ENCODE data around the gene PSME3IP1.

PSME3IP1 gene

DNA sequence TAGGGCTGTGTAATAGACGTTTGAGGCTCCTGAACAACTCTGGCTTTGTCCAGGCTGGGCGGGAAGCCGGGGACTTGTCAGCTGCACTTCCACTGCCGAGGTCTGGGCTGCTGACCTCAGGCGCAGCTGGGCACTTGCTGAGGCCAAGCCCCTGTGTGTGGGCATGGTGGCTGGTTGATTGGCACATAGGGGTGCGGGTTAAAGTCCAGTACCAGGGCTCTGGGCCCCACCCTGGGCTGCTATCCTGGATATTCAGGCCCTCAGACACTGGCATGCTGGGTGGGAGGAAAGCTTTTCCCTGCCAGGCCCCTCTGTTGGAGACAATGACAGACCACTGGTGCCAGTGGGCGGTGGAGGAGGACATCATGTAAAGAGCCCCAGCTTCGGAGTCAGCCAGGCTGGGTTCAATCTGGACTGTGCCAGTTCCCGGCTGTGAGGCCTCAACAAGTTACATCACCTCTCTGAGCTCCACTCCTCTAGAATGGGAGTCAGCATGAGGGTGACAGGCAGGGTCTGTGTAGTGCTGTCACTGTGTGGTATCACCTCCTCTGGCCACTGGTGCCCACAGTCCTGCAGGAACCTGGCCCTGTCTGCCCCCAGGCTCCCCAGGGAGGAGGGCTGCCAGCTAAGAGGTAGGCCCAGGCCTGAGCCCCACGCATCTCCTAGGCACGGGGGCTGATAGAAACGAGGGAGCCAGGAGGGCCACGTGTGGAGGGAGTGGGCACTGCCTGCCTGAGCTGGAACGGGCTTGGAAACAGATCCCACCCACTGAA lies 42.5 kb downstream of the PSME3IP1 start:
- WGBS, 2 experiments (ENCODE audit: insufficient coverage in 2 of 2): 91 to 93% methylated on average over 10 to 14 of the region's 14 CpGs
- peaks cover 36% of the 10 kb centered on the region for H3K4me1 ChIP-seq (ENCODE audit: control insufficient read depth, insufficient read depth, low read length, poor library complexity, severe bottlenecking)
- peaks cover 8% of the 10 kb centered on the region for H3K36me3 ChIP-seq (ENCODE audit: control insufficient read depth, insufficient read depth, low read length)
- no peak overlapping the region for H3K27ac ChIP-seq (ENCODE audit: low read depth, low read length, severe bottlenecking)
- no peak overlapping the region for H3K4me3 ChIP-seq (ENCODE audit: extremely low read depth, insufficient read depth, low read length, poor library complexity, severe bottlenecking)
- H3K9me3 ChIP-seq (ENCODE audit: control insufficient read depth, low read length): no peaks in the 10 kb centered on the region

- peaks cover 11% of the 10 kb centered on the region for H3K36me3 ChIP-seq (ENCODE audit: control insufficient read depth, insufficient read depth, low read length)
- no peak overlapping the region for H3K4me3 ChIP-seq (ENCODE audit: extremely low read depth, insufficient read depth, low read length, poor library complexity, severe bottlenecking)
- WGBS, 2 experiments (ENCODE audit: insufficient coverage in 2 of 2): 90 to 92% methylated on average over 13 to 16 of the region's 16 CpGs
- peaks cover 27% of the 10 kb centered on the region for H3K4me1 ChIP-seq (ENCODE audit: control insufficient read depth, insufficient read depth, low read length, poor library complexity, severe bottlenecking)
- H3K9me3 ChIP-seq (ENCODE audit: control insufficient read depth, low read length): no peaks in the 10 kb centered on the region
- no peak overlapping the region for H3K27ac ChIP-seq (ENCODE audit: low read depth, low read length, severe bottlenecking)
Measured at GRCh38 chr16:57141822-57142631, 43.8 kb downstream of the PSME3IP1 start.

DNA sequence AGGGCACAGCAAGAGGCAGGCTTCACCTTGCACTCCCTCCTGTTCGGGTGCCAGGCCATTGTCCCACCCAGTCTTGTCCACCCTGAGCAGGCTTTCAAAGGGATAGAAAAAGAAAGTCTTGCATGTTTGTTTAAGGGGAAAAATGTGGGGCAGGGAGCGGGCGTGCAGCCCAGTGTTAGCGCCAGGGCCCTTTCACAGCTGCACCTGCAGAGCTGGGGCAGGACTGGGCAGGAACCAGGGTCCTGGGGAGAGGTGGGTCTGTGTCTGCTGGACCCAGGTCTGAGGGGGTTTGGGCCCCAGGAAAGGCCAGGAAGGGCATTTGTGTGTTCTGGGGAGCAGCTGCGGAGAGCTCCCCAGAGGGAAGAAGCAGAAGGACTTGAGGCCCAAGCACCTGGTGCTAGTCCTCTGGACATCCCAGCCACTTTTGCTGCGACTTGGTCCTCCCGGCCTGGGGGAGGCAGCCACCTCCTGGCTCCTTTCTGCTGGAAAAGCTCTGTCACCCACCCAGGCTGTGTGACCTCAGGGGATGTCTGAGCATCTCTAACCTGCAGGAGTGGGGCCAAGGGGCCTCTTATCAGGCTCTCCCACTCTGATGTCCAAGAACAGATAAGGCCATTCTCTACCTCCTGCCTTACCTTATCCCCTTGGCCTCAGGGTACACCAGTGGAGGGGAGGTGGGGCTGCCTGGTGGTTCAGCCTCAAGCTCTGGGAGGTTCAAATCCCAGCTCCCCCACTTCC lies 44.7 kb downstream of the PSME3IP1 start:
- Histone ChIP-seq H3K27ac (ENCODE audit: low read depth, low read length, severe bottlenecking) (no peak overlapping the region), H3K36me3 (ENCODE audit: control insufficient read depth, insufficient read depth, low read length) (peaks cover 11% of the 10 kb centered on the region), H3K4me3 (ENCODE audit: extremely low read depth, insufficient read depth, low read length, poor library complexity, severe bottlenecking) (no peak overlapping the region), H3K4me1 (ENCODE audit: control insufficient read depth, insufficient read depth, low read length, poor library complexity, severe bottlenecking) (peaks cover 25% of the 10 kb centered on the region), H3K9me3 (ENCODE audit: control insufficient read depth, low read length) (no peaks in the 10 kb centered on the region)
- WGBS, 2 experiments (ENCODE audit: insufficient coverage in 2 of 2): 90 to 91% methylated on average over 4 to 7 of the region's 7 CpGs

GRCh38 chr16:57138281-57138935 lies 47.4 kb downstream of the PSME3IP1 start:
- Histone ChIP-seq H3K36me3 (ENCODE audit: control insufficient read depth, insufficient read depth, low read length) (peaks cover 9% of the 10 kb centered on the region), H3K4me3 (ENCODE audit: extremely low read depth, insufficient read depth, low read length, poor library complexity, severe bottlenecking) (no peak overlapping the region), H3K9me3 (ENCODE audit: control insufficient read depth, low read length) (no peaks in the 10 kb centered on the region), H3K4me1 (ENCODE audit: control insufficient read depth, insufficient read depth, low read length, poor library complexity, severe bottlenecking) (peaks cover 20% of the 10 kb centered on the region), H3K27ac (ENCODE audit: low read depth, low read length, severe bottlenecking) (no peak overlapping the region)
- 85 to 89% methylated on average over 9 to 10 of the region's 10 CpGs for WGBS, 2 experiments (ENCODE audit: insufficient coverage in 2 of 2)

DNA sequence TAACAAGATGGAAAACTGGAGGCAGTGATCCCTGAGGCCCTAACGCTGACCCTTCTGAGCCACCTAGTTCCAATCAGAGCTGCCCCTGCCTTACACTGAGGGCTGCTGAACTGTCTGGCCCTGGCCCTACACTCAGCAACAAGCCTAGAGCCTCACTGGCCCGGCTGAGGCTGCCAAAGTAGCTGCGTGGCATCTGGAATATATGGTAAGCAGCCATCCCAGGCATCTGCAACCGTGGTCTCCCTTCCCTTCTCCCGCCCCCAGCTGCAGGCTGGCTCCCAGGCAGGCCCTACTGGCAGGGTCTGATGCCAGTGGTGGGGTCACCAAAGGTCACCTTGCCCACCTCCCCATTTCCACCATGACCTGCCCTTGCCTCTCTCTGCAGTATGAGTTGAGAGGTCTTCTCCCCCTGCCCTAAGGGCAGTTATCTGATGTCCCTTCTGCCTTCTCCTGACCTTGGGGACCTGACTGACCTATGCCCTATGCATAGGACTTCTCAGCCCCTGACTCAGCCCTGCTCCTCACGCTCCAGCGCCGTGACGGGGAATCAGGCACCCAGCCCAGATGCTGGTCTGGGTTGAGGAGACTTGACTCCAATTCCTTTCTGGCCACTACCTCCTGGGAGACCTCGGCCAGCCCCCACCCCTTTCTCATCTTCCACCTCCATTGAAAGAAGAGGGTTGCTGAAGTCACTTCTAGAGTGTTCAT lies 48.1 kb downstream of the PSME3IP1 start:
- Histone ChIP-seq H3K4me1 (ENCODE audit: control insufficient read depth, insufficient read depth, low read length, poor library complexity, severe bottlenecking) (peaks cover 20% of the 10 kb centered on the region), H3K4me3 (ENCODE audit: extremely low read depth, insufficient read depth, low read length, poor library complexity, severe bottlenecking) (no peak overlapping the region), H3K36me3 (ENCODE audit: control insufficient read depth, insufficient read depth, low read length) (peaks cover 9% of the 10 kb centered on the region), H3K9me3 (ENCODE audit: control insufficient read depth, low read length) (no peaks in the 10 kb centered on the region), H3K27ac (ENCODE audit: low read depth, low read length, severe bottlenecking) (no peak overlapping the region)
- 91 to 97% methylated on average over 8 to 10 of the region's 10 CpGs for WGBS, 2 experiments (ENCODE audit: insufficient coverage in 2 of 2)

DNA sequence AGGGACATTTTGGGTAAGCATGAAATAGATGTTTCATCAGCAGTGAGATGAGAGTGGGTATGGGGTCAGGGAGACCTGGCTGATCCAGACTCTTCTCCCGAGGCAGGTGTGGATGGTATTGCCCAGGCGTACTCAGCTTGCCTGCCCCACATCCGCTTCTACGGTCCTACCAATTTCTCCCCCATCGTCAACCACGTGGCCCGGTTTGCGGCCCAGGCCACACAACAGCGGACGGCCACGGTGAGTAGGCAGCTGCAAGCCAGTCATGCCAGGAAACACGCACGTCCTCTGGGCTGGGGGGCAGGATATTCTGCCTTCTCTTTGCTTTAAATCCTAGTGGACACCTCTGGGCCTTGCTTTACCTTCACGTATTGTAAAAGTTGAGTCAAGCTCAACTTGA lies 48.8 kb downstream of the PSME3IP1 start:
- H3K27ac ChIP-seq (ENCODE audit: low read depth, low read length, severe bottlenecking): no peak overlapping the region

GRCh38 chr16:57134982-57135381 lies 50.9 kb downstream of the PSME3IP1 start:
- Histone ChIP-seq H3K4me3 (ENCODE audit: extremely low read depth, insufficient read depth, low read length, poor library complexity, severe bottlenecking) (no peak overlapping the region), H3K27ac (ENCODE audit: low read depth, low read length, severe bottlenecking) (no peak overlapping the region), H3K4me1 (ENCODE audit: control insufficient read depth, insufficient read depth, low read length, poor library complexity, severe bottlenecking) (peaks cover 10% of the 10 kb centered on the region), H3K9me3 (ENCODE audit: control insufficient read depth, low read length) (no peaks in the 10 kb centered on the region), H3K36me3 (ENCODE audit: control insufficient read depth, insufficient read depth, low read length) (peaks cover 16% of the 10 kb centered on the region)
- WGBS, 2 experiments (ENCODE audit: insufficient coverage in 2 of 2): no CpG with 5 or more reads among the region's 2 CpGs

More for the DNA sequence above, 48.8 kb downstream of the PSME3IP1 start:
- Histone ChIP-seq H3K9me3 (ENCODE audit: control insufficient read depth, low read length) (no peaks in the 10 kb centered on the region), H3K4me1 (ENCODE audit: control insufficient read depth, insufficient read depth, low read length, poor library complexity, severe bottlenecking) (peaks cover 20% of the 10 kb centered on the region), H3K36me3 (ENCODE audit: control insufficient read depth, insufficient read depth, low read length) (peaks cover 9% of the 10 kb centered on the region), H3K4me3 (ENCODE audit: extremely low read depth, insufficient read depth, low read length, poor library complexity, severe bottlenecking) (no peak overlapping the region)
- 89 to 98% methylated on average over 13 of the region's 14 CpGs for WGBS, 2 experiments (ENCODE audit: insufficient coverage in 2 of 2)

GRCh38 chr16:57133886-57134285 lies 52.0 kb downstream of the PSME3IP1 start:
- Histone ChIP-seq H3K4me3 (ENCODE audit: extremely low read depth, insufficient read depth, low read length, poor library complexity, severe bottlenecking) (no peak overlapping the region), H3K4me1 (ENCODE audit: control insufficient read depth, insufficient read depth, low read length, poor library complexity, severe bottlenecking) (no peaks in the 10 kb centered on the region), H3K9me3 (ENCODE audit: control insufficient read depth, low read length) (no peaks in the 10 kb centered on the region), H3K27ac (ENCODE audit: low read depth, low read length, severe bottlenecking) (no peak overlapping the region), H3K36me3 (ENCODE audit: control insufficient read depth, insufficient read depth, low read length) (peaks cover 17% of the 10 kb centered on the region)
- 86 to 92% methylated on average over 6 to 8 of the region's 10 CpGs for WGBS, 2 experiments (ENCODE audit: insufficient coverage in 2 of 2)

DNA sequence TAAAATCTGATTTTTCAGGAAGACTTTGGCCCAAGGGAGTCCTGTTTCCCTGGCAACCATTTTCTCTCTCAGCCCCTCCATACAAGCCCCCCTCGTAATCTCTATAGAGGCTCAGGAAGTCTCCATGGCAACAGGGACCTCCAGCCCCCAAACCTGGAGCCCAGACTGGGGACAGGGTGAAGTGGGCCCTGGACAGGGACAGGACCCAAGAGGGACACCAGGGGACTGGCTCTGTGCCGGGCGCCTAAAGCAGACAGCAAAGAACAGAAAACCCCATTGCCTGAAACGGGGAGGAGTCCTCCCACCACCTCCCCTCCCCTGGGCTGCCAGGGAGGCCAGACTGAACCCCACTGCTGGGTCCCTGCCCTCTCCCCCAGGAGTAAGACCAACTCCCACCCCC lies 52.8 kb downstream of the PSME3IP1 start:
- Histone ChIP-seq H3K27ac (ENCODE audit: low read depth, low read length, severe bottlenecking) (no peak overlapping the region), H3K36me3 (ENCODE audit: control insufficient read depth, insufficient read depth, low read length) (peaks cover 19% of the 10 kb centered on the region), H3K4me1 (ENCODE audit: control insufficient read depth, insufficient read depth, low read length, poor library complexity, severe bottlenecking) (no peaks in the 10 kb centered on the region), H3K4me3 (ENCODE audit: extremely low read depth, insufficient read depth, low read length, poor library complexity, severe bottlenecking) (no peak overlapping the region), H3K9me3 (ENCODE audit: control insufficient read depth, low read length) (no peaks in the 10 kb centered on the region)
- WGBS, 2 experiments (ENCODE audit: insufficient coverage in 2 of 2): 67 to 100% methylated on average over 2 to 3 of the region's 4 CpGs

GRCh38 chr16:57132470-57132869 lies 53.4 kb downstream of the PSME3IP1 start:
- no peaks in the 10 kb centered on the region for H3K4me1 ChIP-seq (ENCODE audit: control insufficient read depth, insufficient read depth, low read length, poor library complexity, severe bottlenecking)
- H3K4me3 ChIP-seq (ENCODE audit: extremely low read depth, insufficient read depth, low read length, poor library complexity, severe bottlenecking): no peak overlapping the region
- no peaks in the 10 kb centered on the region for H3K9me3 ChIP-seq (ENCODE audit: control insufficient read depth, low read length)
- H3K36me3 ChIP-seq (ENCODE audit: control insufficient read depth, insufficient read depth, low read length): peaks cover 22% of the 10 kb centered on the region
- no peak overlapping the region for H3K27ac ChIP-seq (ENCODE audit: low read depth, low read length, severe bottlenecking)
- 100% methylated on average over 1 of the region's 1 CpG; no CpG with 5 or more reads in 1 of the 2 experiments for WGBS, 2 experiments (ENCODE audit: insufficient coverage in 2 of 2)
